ENCODE results near the gene OR2T35. TPM values are rescaled to one million over a fixed set of nuclear protein-coding genes. Genes with fewer than 3 reads are reported as not detected.

The OR2T35 gene
- polyA plus RNA-seq, 3 donors: not detected

DNA sequence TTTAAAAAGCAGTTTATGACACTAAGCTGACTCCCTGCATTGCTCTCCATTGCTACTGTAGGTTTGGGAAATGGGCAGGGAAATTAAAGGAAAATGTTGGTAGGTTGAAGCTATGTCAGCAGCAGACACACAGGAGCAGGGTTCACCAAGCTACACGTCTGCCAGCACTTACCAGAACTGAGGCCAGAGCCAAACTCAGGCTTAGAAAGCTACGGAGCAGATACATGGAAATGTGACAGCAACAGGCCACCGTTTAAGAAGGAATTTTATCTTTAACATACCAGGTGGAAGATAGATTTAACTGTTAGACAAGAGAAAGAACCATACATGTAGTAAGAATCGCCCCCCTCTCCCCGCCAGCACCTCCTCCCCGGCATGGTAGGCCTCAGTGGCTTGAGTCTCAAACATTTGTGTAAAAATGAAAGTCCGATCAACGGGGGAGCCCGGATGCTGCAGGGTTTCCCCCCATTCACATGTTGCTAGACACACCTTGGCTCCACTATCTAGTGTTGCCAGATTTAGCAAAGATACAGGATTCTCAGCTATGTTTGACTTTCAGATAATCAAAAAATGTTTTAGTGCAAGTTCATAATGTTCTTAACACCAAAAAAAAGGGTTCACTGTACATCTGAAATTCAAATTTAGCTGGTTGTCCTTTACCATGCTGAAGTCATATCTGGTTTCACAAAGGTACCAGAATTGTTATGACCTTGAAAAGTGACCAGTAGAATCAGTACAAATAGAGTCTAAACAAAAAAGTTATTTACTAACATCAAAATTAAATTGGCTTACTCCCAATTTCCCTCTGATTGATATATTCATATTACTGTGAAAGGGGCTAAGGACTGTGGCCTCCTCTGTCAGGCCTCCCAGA lies 16.9 kb downstream of the OR2T35 start:
- DNase-seq: no peak

DNA sequence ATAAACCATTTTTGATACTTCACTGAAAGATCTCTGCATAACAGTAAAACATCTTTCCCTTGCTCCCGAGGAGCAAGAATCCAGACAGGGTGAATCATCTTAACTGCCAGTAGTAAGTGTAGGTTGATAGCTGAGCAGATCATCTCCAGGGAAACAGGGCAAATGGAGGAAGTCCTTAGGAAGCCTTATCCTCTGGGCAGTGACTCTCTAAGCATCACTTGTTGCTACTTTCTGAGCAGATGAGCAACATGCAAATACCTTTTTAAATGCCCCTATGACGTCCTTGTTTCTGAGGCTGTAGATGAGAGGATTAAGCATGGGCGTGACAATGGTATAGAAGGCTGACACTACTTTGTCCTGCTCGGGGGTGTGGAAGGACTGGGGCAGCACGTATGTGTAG lies 19.1 kb downstream of the OR2T35 start:
- DNase-seq: no peak

DNA sequence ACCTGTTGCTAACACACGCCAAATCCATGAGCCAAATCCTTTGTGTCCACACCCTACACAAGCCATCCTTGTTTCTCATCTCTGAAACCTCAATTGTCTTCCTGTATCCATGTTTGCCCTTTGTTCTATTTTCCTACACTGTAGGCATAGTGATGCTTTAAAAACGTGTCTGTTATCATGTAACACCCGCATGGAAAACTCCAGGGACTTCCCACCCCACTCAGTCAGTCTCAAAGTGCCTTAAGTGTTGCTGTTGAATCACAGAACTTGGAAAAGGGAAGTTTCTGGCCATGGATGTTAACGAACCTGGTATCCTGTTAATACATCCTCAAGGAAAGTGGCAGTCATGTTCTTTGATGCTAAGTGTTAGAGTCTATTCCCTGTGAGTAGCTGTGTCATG lies 19.9 kb downstream of the OR2T35 start:
- DNase-seq: no peak

DNA sequence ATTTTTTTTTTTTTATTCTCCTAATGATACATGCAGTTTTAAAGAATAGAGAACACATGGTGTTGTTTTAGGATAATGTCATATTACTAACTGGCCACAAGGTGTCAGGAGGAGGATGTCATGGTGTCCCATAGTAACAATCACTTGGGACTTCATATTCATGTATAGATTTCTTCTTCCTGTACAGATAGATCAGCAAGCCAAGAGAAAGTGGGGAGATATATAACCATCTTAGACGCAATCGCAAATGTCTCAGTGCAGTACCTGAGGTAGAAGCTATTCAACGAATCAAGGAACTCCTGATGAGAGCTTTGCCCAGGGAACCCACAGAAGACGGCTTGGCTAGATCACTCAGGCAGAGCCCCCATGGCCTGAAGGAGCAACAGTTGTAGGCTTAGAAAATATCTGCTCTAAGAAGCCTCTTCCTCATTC lies 22.5 kb downstream of the OR2T35 start:
- peak; percentile 12 for DNase-seq

DNA sequence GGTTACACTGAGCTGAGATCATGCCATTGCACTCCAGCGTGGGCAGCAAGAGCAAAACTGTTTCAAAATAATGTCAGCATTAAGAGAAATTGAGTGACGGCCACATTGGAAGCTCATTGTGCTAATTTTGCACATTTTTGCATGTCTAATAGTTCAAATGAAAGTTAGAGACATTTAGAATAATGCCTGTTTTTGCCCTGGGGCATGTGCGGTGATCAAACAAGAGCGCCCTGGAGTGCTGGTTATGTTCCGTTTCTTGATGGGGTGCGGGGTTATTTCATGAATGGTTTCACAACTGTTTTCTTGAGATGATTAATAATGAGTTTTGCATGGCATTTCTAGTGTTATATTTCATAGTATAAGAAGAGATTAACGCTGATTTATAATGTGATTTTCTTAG lies 23.3 kb downstream of the OR2T35 start:
- DNase-seq: no peak

DNA sequence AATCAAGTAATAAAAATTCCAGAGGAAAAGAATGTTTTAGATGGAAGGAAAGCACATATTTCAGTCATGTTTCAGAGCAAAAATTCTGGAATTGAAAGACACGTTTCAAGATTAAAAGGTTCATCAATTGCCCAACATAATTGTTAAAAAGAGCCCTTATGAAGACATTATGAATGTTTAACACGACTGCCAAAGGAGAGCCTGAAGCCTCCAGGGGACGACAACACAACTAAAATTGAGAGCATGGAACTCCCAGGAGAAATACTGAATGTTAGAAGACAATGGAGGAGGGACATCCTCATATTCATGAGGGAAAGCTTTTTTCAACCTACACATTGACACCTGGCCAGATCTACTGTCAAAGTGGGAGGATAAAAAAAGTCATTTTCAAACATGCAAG lies 26.2 kb downstream of the OR2T35 start:
- peak; percentile 4 for DNase-seq

DNA sequence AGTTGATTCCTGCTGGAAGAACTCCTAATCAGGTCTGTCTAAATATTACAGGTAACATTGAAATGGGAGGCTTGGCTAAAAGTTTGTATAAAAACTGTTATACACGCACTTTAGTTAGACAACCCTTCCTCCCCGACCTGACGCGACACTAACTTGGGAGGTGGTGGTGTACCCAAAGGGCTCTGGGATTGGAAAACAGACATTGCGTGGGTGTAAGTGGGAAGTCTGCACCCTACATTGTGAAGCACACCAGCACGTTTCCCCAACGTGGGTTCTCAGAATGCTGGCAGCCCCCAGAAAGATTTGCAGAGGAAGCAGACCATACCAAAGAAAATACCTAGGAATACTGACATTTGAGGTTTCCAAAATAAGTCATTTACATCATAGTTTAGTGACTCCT lies 27.0 kb downstream of the OR2T35 start:
- no peak for DNase-seq

DNA sequence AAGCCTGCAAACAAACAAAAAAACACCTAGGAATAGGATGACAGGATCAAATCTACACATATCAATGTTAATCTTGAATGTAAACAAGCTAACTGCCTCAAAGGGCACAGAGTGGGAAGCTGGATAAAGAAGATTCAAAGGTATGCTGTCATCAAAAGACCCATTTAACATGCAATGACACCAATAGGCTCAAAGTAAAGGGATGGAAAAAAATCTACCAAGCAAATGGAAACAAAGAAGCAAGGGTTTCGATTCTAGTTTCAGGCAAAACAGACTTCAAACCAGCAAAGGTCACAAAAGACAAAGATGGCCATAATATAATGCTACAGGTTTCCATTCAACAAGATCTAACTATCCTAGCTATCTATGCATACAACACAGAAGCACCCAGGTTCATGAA lies 31.3 kb downstream of the OR2T35 start:
- no peak for DNase-seq

DNA sequence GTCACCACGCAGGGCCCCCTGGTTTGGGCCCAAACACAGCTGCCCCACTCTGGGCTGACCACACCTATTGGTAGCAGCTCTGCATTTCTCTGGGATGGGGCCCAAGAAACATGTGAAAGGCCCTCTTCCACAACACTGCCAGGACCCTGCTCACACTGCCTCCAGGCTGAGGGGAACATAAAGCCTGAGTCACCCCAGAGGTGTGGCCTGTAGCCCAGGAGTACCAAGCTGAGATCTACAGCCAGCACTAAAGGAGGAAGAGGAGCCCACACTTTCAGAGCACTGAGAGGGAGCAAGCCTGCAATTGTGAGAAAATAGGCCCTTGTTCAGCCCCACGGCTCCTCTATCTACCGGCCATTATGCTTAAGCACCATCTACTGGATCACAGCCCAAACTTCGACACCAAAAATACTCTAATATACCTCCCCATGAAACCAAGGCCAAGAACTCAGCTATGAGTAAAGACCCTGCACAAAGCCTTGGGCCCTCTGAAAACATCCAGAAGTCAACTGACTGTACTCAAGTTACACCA lies 33.1 kb downstream of the OR2T35 start:
- no peak for DNase-seq

DNA sequence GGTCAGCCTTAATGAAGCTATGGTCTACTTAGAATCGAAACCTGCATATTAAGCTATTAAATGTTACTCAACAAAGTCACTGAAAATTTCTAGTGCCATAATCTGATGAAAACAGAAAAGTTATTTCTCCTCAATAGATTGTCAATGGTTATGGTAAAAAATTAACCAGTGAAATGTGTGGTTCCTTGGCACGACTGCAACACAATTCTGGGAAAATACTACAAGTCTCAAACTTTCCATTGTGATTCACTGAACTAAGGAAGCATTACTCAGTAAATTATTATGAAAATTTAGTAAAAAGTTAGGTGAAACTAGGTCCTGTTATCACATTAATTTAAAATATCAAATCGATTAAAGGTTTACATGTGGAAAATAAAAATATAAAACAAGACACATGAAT lies 34.8 kb downstream of the OR2T35 start:
- DNase-seq: no peak

DNA sequence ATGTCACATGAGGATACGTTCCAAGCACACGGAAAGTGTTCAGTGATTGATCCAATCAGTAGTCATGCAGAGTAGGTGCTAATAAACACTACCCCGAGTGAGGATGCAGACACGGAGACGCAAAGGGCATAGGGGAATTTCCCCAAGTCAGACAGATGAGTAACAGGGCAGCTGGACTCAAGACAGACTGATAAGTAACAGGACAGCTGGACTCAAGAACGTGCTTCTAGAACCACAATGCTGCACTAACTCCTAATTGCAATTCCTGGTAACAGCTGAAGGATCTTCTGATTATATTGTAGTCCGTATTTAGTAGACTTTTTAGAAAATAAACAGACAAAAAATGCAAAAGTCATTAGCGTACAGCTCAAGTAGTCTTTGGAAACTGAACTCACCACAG lies 45.7 kb downstream of the OR2T35 start:
- DNase-seq: no peak

DNA sequence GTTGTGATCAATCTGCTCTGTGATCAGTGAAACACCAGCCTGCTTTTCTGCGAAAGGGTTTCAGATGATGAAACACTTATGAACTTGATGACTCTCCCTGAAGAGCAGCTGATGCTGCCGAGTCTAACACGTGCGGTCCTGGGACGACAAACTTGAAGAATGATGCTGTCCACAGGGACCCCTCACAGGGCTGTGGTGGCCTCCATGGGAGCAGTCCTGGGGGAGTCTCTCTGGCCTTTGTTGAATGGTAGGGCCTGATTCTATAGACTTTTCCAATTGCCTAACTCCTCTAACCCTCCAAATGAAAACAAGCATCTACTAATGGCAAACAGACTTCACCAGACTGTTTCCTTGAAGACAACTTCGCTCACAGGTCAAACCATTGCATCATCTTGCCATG lies 47.5 kb downstream of the OR2T35 start, which contains the start of gene OR2T10:
Gene OR2T10, minus strand, starts transcription at position 112 of the 400 bp plus-strand sequence. CDS start 3,932 bp downstream, outside the sequence.
- DNase-seq: no peak

DNA sequence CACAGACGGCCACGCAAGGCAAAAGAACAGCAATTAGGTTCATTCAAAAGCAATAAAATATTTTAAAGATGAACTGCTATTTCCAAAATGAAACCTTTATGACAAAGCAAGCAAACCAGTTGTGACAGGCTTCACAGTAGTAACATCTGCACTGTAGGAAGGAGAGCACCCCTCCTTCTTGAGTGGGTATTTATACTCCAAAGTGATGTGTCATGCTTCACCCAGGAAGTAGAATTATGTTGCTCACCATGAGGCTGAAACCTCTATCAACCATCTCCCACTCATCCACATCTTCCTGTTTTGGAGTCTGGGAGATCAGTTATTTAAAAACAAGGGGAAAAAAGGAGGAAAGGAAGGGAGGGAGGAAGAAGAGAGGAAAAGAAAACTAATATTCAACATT lies 48.5 kb downstream of the OR2T35 start:
- DNase-seq: no peak

DNA sequence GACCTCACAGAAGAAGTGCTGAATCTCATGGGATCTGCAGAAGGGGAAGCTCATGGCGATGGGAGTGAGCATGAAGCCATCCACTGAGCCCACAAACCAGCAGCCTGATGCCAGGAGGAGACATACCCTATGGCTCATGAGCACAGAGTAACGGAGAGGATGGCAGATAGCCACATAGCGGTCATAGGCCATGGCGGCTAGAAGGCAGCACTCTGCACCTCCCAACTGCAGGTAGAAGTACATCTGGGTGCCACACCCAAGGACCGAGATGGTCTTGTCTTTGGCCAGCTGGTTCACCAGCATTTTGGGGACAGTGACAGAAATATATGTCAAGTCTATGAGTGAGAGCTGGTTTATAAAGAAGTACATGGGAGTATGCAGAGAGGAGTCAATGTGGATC lies 51.9 kb downstream of the OR2T35 start:
- no peak for DNase-seq

DNA sequence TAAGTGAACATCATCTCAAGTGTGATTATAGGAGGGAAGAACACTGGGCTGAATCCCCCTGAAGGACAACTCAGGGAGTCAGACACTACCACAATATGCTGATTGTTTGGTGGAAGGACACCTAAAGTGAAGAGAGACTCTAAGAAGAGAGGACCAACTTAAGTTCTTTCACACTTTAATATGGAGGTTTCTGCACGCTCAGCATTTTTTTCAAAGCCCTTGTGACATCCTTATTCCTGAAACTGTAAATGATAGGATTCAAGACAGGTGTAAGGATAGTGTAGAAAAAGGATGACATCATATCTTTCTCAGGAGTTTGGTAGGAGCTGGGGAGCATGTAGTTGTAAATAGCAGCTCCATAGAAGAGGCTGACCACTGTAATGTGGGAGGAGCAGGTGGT lies 52.4 kb downstream of the OR2T35 start:
- no peak for DNase-seq

DNA sequence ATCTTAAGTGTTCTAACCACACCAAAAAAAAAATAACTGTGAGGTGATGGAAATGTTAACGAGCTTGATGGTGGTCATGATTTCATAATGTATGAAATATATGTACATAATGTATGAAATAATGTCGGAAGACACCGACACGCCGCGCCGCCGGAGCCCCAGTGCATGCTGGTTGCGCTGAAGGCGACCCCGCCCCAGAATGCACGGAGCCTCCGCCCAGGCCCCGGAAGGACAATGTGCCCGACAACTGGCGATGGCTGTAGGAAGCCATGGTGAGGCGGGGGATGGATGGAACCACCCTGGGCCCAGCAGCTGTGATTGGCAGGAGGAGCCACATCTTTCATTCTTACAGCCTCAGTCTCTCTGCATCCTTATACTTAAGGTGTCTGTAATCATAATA lies 55.0 kb downstream of the OR2T35 start:
- no peak for DNase-seq

DNA sequence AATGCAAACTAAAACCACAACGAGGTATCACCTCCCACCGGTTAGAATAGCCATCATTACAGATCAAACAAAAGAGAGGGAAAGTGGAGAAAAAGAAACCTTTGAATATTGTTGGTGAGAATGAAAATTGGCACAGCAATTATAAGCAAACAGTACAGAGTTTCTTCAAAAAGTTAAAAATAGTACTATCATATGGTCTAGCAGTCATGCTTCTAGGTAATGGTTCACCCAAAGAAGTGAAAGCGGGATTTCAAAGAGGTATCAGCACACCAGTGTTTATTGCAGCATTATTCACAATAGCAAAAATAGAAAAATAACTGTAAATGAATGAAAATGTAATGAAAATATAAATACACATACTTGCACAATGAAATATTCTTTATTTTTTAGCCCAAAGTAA lies 55.7 kb downstream of the OR2T35 start:
- no peak for DNase-seq

Other genes starting within 250 kb of the OR2T35 start
- gene OR2T1, start 242.2 kb downstream of the OR2T35 start, polyA plus RNA-seq (ENCODE audit: insufficient read length in 3 of 3): not detected
- gene OR2T2, start 199.6 kb downstream of the OR2T35 start, polyA plus RNA-seq (ENCODE audit: insufficient read length in 3 of 3): not detected
- gene OR2T3, start 171.9 kb downstream of the OR2T35 start, polyA plus RNA-seq (ENCODE audit: insufficient read length in 3 of 3): not detected
- gene OR2T5, start 156.7 kb downstream of the OR2T35 start, polyA plus RNA-seq (ENCODE audit: insufficient read length in 3 of 3): not detected
- under 1 TPM in 1 of 3 donors, not detected in 2; 0.05 TPM for gene OR2G6, start 137.2 kb downstream of the OR2T35 start, polyA plus RNA-seq (ENCODE audit: insufficient read length in 3 of 3)
- not detected for gene OR2T29, start 82.5 kb downstream of the OR2T35 start, polyA plus RNA-seq (ENCODE audit: insufficient read length in 3 of 3)
- gene OR2T34, start 70.5 kb downstream of the OR2T35 start, polyA plus RNA-seq (ENCODE audit: insufficient read length in 3 of 3): not detected
- under 1 TPM in 2 of 3 donors, not detected in 1; 0.04 to 0.36 TPM for gene OR2T10, start 47.6 kb downstream of the OR2T35 start, polyA plus RNA-seq (ENCODE audit: insufficient read length in 3 of 3)
- gene OR2T11, start 10.2 kb downstream of the OR2T35 start, polyA plus RNA-seq (ENCODE audit: insufficient read length in 3 of 3): under 1 TPM in 1 of 3 donors, not detected in 2; 0.04 TPM
- not detected for gene OR2T27, start 10.2 kb upstream of the OR2T35 start, polyA plus RNA-seq (ENCODE audit: insufficient read length in 3 of 3)
- gene OR14I1, start 57.5 kb upstream of the OR2T35 start, polyA plus RNA-seq (ENCODE audit: insufficient read length in 3 of 3): not detected
- gene LYPD8, start 110.5 kb upstream of the OR2T35 start, polyA plus RNA-seq (ENCODE audit: insufficient read length in 3 of 3): not detected
- 10 to 100 TPM; 30.3 to 32.5 (median 30.6) TPM for gene SH3BP5L, start 180.6 kb upstream of the OR2T35 start, polyA plus RNA-seq (ENCODE audit: insufficient read length in 3 of 3)
- 10 to 100 TPM; 24.0 to 30.8 (median 27.0) TPM for gene ZNF672, start 192.9 kb upstream of the OR2T35 start, polyA plus RNA-seq (ENCODE audit: insufficient read length in 3 of 3)
- gene ZNF692, start 213.8 kb upstream of the OR2T35 start, polyA plus RNA-seq (ENCODE audit: insufficient read length in 3 of 3): 10 to 100 TPM; 45.7 to 59.7 (median 56.0) TPM

Data from renal pelvis (tissue), 4 donors.